Measurements from ENCODE around the gene GNAQ. TPM values are rescaled to one million over a fixed set of nuclear protein-coding genes. Genes with fewer than 3 reads are reported as not detected.
A peak's percentile ranks its signal among the peaks of the same experiment; 100 is the strongest.

GNAQ gene
- total and polyA plus RNA-seq, 2 experiments from 2014 or later: 21.1 to 43.1 TPM

- TF ChIP-seq ETS1 (IDR thresholded peaks at IDR 0.05): no peak
- TF ChIP-seq REST (IDR thresholded peaks at IDR 0.05; ENCODE audit: unreplicated experiment): peak; percentile 35
- H3K27ac Mint-ChIP-seq: peak overlapping the region; percentile 51; the same call in 1 of the 2 replicates
Measured at GRCh38 chr9:77885104-77885672, 146.4 kb downstream of the GNAQ start.

GRCh38 chr9:77883846-77884771 lies 147.5 kb downstream of the GNAQ start:
- H3K9me3 Mint-ChIP-seq: no peaks in the 10 kb centered on the region
- H3K27ac Mint-ChIP-seq: no peak overlapping the region
- no peak overlapping the region for H3K4me3 Mint-ChIP-seq
- TF ChIP-seq EZH2phosphoT487 (IDR thresholded peaks at IDR 0.05; ENCODE audit: unreplicated experiment) (no peak), CREB1 (CRISPR knock-in tag; IDR thresholded peaks at IDR 0.05; ENCODE audit: low read depth) (no peak)
- ATAC-seq: peak; percentile 77
- H3K36me3 ChIP-seq (ENCODE audit: insufficient read depth): no peaks in the 10 kb centered on the region
- H2AFZ ChIP-seq: no peak overlapping the region
- peaks cover 13% of the 10 kb centered on the region for H3K79me2 ChIP-seq (replicated peaks; ENCODE audit: insufficient read depth)
- no peaks in the 10 kb centered on the region for H3K27me3 ChIP-seq (ENCODE audit: insufficient read depth)
- peak; percentile 53 for DNase-seq (ENCODE audit: low spot score)
- H3K4me2 ChIP-seq: peak overlapping the region; percentile 45
- H3K27ac ChIP-seq (ENCODE audit: low read depth): peak overlapping the region; percentile 65
- H3K4me1 ChIP-seq (ENCODE audit: insufficient read depth): peaks cover 25% of the 10 kb centered on the region
- H3K27me3 Mint-ChIP-seq (ENCODE audit: insufficient read depth, low read depth, poor library complexity): no peaks in the 10 kb centered on the region
- H3K36me3 Mint-ChIP-seq (ENCODE audit: low read depth): no peaks in the 10 kb centered on the region
- H4K20me1 ChIP-seq (replicated peaks; ENCODE audit: insufficient read depth): no peaks in the 10 kb centered on the region
- peaks cover 33% of the 10 kb centered on the region for H3K4me1 Mint-ChIP-seq
- no peak overlapping the region for H3K4me3 ChIP-seq
- no peaks in the 10 kb centered on the region for H3F3A ChIP-seq (replicated peaks; ENCODE audit: low read depth)
- H3K9me2 ChIP-seq (ENCODE audit: insufficient read depth): no peaks in the 10 kb centered on the region

More at GRCh38 chr9:77885104-77885672, 146.4 kb downstream of the GNAQ start:
- Histone ChIP-seq H4K20me1 (replicated peaks; ENCODE audit: insufficient read depth) (no peaks in the 10 kb centered on the region), H3K4me1 (ENCODE audit: insufficient read depth) (peaks cover 25% of the 10 kb centered on the region), H3F3A (replicated peaks; ENCODE audit: low read depth) (no peaks in the 10 kb centered on the region), H3K27ac (ENCODE audit: low read depth) (peak overlapping the region; percentile 50; the same call in 1 of the 2 replicates), H3K9me2 (ENCODE audit: insufficient read depth) (no peaks in the 10 kb centered on the region), H3K79me2 (replicated peaks; ENCODE audit: insufficient read depth) (peaks cover 13% of the 10 kb centered on the region), H3K4me2 (no peak overlapping the region), H3K4me3 (no peak overlapping the region), H2AFZ (no peak overlapping the region), H3K27me3 (ENCODE audit: insufficient read depth) (no peaks in the 10 kb centered on the region), H3K36me3 (ENCODE audit: insufficient read depth) (no peaks in the 10 kb centered on the region)
- ATAC-seq (peak; percentile 42), DNase-seq (ENCODE audit: low spot score) (peak; percentile 17)
- Mint-ChIP-seq H3K27me3 (ENCODE audit: insufficient read depth, low read depth, poor library complexity) (no peaks in the 10 kb centered on the region), H3K36me3 (ENCODE audit: low read depth) (no peaks in the 10 kb centered on the region), H3K4me3 (no peak overlapping the region), H3K4me1 (peaks cover 32% of the 10 kb centered on the region), H3K9me3 (no peaks in the 10 kb centered on the region)
